ENCODE results near the gene CDH22. TPM values are rescaled to one million over a fixed set of nuclear protein-coding genes. Genes with fewer than 3 reads are reported as not detected.

Gene CDH22
- total RNA-seq, 2 experiments from 2014 or later = not detected

GRCh38 chr20:46350986-46351267, 42.6 kb upstream of the CDH22 start:
- no peak for DNase-seq
- no peak overlapping the region for H3K27ac Mint-ChIP-seq
- CTCF ChIA-PET = no interaction called here
- ATAC-seq = no peak
- H3K9me3 Mint-ChIP-seq (ENCODE audit: low read depth) = no peaks in the 10 kb centered on the region
- POLR2A ChIA-PET = no interaction called here
- intact Hi-C loops (cut with DNase I, micrococcal nuclease) = no loop called here
- H3K36me3 Mint-ChIP-seq (ENCODE audit: low read depth) = peaks cover 21% of the 10 kb centered on the region
- no peak overlapping the region for H3K4me3 Mint-ChIP-seq
- no peaks in the 10 kb centered on the region for H3K27me3 Mint-ChIP-seq
- H3K4me1 Mint-ChIP-seq = peaks cover 17% of the 10 kb centered on the region

- ATAC-seq (peak; percentile 42), DNase-seq (peak; percentile 42)
- peaks cover 13% of the 10 kb centered on the region for H3K4me1 Mint-ChIP-seq
- ChIA-PET CTCF (interaction anchor here (1.3 to 2.0 kb wide), 4 partner anchors 12 to 353 kb away, joined by 3 to 8 read pairs (median 6); no protein-coding TSS in a partner anchor), POLR2A (no interaction called here)
- peaks cover 19% of the 10 kb centered on the region for H3K36me3 Mint-ChIP-seq (ENCODE audit: low read depth)
- intact Hi-C loops (cut with DNase I, micrococcal nuclease) = no loop called here
- no peaks in the 10 kb centered on the region for H3K9me3 Mint-ChIP-seq (ENCODE audit: low read depth)
- peak overlapping the region; percentile 59 for H3K27ac Mint-ChIP-seq
- no peak overlapping the region for H3K4me3 Mint-ChIP-seq
- no peaks in the 10 kb centered on the region for H3K27me3 Mint-ChIP-seq
Measured at GRCh38 chr20:46350201-46350985, 42.1 kb upstream of the CDH22 start.

- no peak for DNase-seq
- CTCF ChIA-PET = interaction anchor here (0.7 to 2.0 kb wide), 11 partner anchors 9 to 354 kb away, joined by 3 to 14 read pairs (median 5); no protein-coding TSS in a partner anchor
- peaks cover 13% of the 10 kb centered on the region for H3K4me1 Mint-ChIP-seq
- no peak for ATAC-seq
- no peak overlapping the region for H3K27ac Mint-ChIP-seq
- H3K36me3 Mint-ChIP-seq (ENCODE audit: low read depth) = peaks cover 19% of the 10 kb centered on the region
- H3K27me3 Mint-ChIP-seq = no peaks in the 10 kb centered on the region
- POLR2A ChIA-PET = no interaction called here
- H3K9me3 Mint-ChIP-seq (ENCODE audit: low read depth) = no peaks in the 10 kb centered on the region
- intact Hi-C loops (cut with DNase I, micrococcal nuclease) = loop anchor here (1.0 to 5.0 kb wide), 4 partner anchors 42 to 337 kb away; no protein-coding TSS in a partner anchor
- no peak overlapping the region for H3K4me3 Mint-ChIP-seq
Measured at GRCh38 chr20:46349742-46350056, 41.4 kb upstream of the CDH22 start.

GRCh38 chr20:46349035-46349741, 40.9 kb upstream of the CDH22 start:
- intact Hi-C loops (cut with DNase I, micrococcal nuclease) = loop anchor here (1.0 to 5.0 kb wide), 4 partner anchors 42 to 337 kb away; no protein-coding TSS in a partner anchor
- Mint-ChIP-seq H3K27ac (no peak overlapping the region), H3K9me3 (ENCODE audit: low read depth) (no peaks in the 10 kb centered on the region), H3K36me3 (ENCODE audit: low read depth) (peaks cover 19% of the 10 kb centered on the region), H3K4me3 (no peak overlapping the region), H3K4me1 (peaks cover 16% of the 10 kb centered on the region), H3K27me3 (no peaks in the 10 kb centered on the region)
- peak; percentile 75 for DNase-seq
- ATAC-seq = peak; percentile 60
- ChIA-PET POLR2A (no interaction called here), CTCF (interaction anchor here (0.6 to 2.0 kb wide), 20 partner anchors 10 to 932 kb away, joined by 3 to 14 read pairs (median 4); partner anchors contain the start of gene SLC12A5)

- intact Hi-C loops (cut with DNase I, micrococcal nuclease) = loop anchor here (2.0 to 5.0 kb wide), 3 partner anchors 41 to 336 kb away; no protein-coding TSS in a partner anchor
- DNase-seq = no peak
- ChIA-PET CTCF (interaction anchor here (0.6 to 2.0 kb wide), 14 partner anchors 9 to 367 kb away, joined by 3 to 14 read pairs (median 3); partner anchors contain the start of gene SLC12A5), POLR2A (interaction anchor here (0.6 kb wide), 1 partner anchor 1009 kb away, joined by 3 read pairs; no protein-coding TSS in a partner anchor)
- Mint-ChIP-seq H3K9me3 (ENCODE audit: low read depth) (no peaks in the 10 kb centered on the region), H3K36me3 (ENCODE audit: low read depth) (peaks cover 19% of the 10 kb centered on the region), H3K27ac (no peak overlapping the region), H3K4me3 (no peak overlapping the region), H3K4me1 (peaks cover 22% of the 10 kb centered on the region), H3K27me3 (no peaks in the 10 kb centered on the region)
- no peak for ATAC-seq
Measured at GRCh38 chr20:46347841-46348803, 39.8 kb upstream of the CDH22 start.

GRCh38 chr20:46346770-46347169, 38.5 kb upstream of the CDH22 start:
- ChIA-PET POLR2A (no interaction called here), CTCF (interaction anchor here (0.5 kb wide), 1 partner anchor 195 kb away, joined by 3 read pairs; no protein-coding TSS in a partner anchor)
- peaks cover 15% of the 10 kb centered on the region for H3K36me3 Mint-ChIP-seq (ENCODE audit: low read depth)
- no peak overlapping the region for H3K4me3 Mint-ChIP-seq
- peaks cover 28% of the 10 kb centered on the region for H3K4me1 Mint-ChIP-seq
- DNase-seq = no peak
- intact Hi-C loops (cut with DNase I, micrococcal nuclease) = loop anchor here in 1 of 2 experiments (5.0 kb wide), 1 partner anchor 334 kb away; no protein-coding TSS in a partner anchor
- H3K27me3 Mint-ChIP-seq = no peaks in the 10 kb centered on the region
- ATAC-seq = no peak
- H3K27ac Mint-ChIP-seq = no peak overlapping the region
- no peaks in the 10 kb centered on the region for H3K9me3 Mint-ChIP-seq (ENCODE audit: low read depth)

GRCh38 chr20:46344488-46345162, 36.3 kb upstream of the CDH22 start:
- ChIA-PET POLR2A (no interaction called here), CTCF (no interaction called here)
- no peak overlapping the region for H3K4me3 Mint-ChIP-seq
- H3K4me1 Mint-ChIP-seq = peaks cover 20% of the 10 kb centered on the region
- DNase-seq = no peak
- intact Hi-C loops (cut with DNase I, micrococcal nuclease) = loop anchor here in 1 of 2 experiments (5.0 kb wide), 1 partner anchor 332 kb away; no protein-coding TSS in a partner anchor
- ATAC-seq = no peak
- no peak overlapping the region for H3K27ac Mint-ChIP-seq
- H3K9me3 Mint-ChIP-seq (ENCODE audit: low read depth) = no peaks in the 10 kb centered on the region
- H3K36me3 Mint-ChIP-seq (ENCODE audit: low read depth) = peaks cover 5% of the 10 kb centered on the region
- no peaks in the 10 kb centered on the region for H3K27me3 Mint-ChIP-seq

GRCh38 chr20:46343975-46344357, 35.7 kb upstream of the CDH22 start:
- H3K4me1 Mint-ChIP-seq = peaks cover 17% of the 10 kb centered on the region
- DNase-seq (no peak), ATAC-seq (no peak)
- intact Hi-C loops (cut with DNase I, micrococcal nuclease) = no loop called here
- H3K27ac Mint-ChIP-seq = no peak overlapping the region
- no peak overlapping the region for H3K4me3 Mint-ChIP-seq
- H3K27me3 Mint-ChIP-seq = no peaks in the 10 kb centered on the region
- no peaks in the 10 kb centered on the region for H3K9me3 Mint-ChIP-seq (ENCODE audit: low read depth)
- ChIA-PET CTCF (no interaction called here), POLR2A (no interaction called here)
- peaks cover 1% of the 10 kb centered on the region for H3K36me3 Mint-ChIP-seq (ENCODE audit: low read depth)

GRCh38 chr20:46343348-46343974, 35.2 kb upstream of the CDH22 start:
- Mint-ChIP-seq H3K4me1 (peaks cover 15% of the 10 kb centered on the region), H3K4me3 (no peak overlapping the region), H3K9me3 (ENCODE audit: low read depth) (no peaks in the 10 kb centered on the region), H3K27me3 (no peaks in the 10 kb centered on the region), H3K36me3 (ENCODE audit: low read depth) (no peaks in the 10 kb centered on the region), H3K27ac (peak overlapping the region; percentile 17)
- ChIA-PET CTCF (interaction anchor here (0.9 kb wide), 1 partner anchor 9 kb away, joined by 3 read pairs; no protein-coding TSS in a partner anchor), POLR2A (no interaction called here)
- intact Hi-C loops (cut with DNase I, micrococcal nuclease) = no loop called here
- ATAC-seq = peak; percentile 47
- DNase-seq = no peak

Data from activated CD4-positive, alpha-beta T cell treated with anti-CD3 and anti-CD28 coated beads for 36 hours (primary cell).